ENCODE results near the gene TF.

The TF gene

DNA sequence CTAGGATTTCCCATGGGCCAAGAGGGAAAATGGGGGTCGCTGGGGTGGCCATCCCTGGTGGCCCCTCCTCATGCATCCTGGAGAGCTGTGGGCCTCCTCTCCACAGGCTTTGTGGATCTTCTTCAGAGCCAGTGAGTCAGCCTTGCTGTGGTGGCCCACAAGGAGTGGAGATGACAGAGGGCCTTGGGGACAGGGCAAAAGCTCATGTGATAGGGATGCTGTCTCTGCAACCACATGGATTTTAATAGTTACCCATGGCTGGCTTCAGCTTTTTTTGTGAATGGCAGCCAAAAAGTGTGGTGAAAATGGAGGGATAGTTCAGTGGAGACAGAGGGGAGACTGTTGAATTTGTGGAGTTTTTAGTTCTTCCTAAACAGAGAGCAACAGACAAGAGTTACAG is 1.2 kb downstream of the TF start:
- DNase-seq (ENCODE audit: low spot score), result no peak

DNA sequence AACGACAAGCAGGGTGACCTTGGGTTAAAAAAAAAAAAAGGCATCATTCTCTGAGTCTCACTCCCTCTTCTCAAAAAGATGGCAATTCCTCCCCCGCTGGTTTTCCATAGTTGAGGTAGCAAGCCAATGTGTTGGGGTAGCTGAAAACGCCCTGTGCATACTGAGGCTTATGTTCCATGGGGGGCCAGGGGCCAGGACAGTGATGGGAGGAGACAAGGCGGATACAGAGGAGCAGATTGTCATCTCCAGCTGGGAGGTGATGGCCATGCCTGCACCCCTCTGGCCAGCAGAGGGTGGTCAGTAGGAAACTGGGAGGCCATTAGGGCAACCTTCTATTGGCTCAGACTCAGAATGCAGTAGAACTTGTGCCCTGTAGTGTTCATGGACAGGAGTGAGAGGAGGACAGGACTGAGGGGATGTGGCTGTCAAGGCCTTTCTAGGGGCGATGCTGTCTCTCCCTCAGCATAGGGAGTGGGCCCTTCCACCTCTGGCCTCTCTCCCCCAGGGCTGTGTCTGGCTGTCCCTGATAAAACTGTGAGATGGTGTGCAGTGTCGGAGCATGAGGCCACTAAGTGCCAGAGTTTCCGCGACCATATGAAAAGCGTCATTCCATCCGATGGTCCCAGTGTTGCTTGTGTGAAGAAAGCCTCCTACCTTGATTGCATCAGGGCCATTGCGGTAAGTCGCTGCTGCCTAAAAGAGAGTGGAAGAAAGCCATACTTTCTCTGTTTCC is 1.9 kb downstream of the TF start:
- DNase-seq (ENCODE audit: low spot score), result no peak

GRCh38 chr3:133749427-133750258 is 3.5 kb downstream of the TF start:
- DNase-seq (ENCODE audit: low spot score), result no peak

DNA sequence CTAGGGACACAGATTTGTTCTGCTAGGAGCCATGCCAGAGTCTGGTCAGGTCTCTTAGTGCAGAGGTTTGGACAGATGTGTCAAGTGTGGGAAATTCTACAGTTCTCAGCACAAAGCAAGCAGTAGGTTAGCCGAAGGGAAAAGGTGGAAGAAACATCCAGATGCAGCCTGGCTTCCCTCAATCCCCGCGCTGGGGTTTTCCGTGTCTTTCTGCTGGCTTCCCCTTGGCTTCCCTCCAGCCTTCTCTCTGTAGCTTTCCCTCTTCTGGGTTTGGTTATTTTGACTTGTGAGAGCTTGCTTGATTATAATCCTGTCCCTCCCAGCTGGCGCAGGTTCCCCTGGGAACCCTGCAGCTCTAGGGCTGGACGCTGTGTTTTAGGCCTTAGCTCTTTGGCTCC is 4.1 kb downstream of the TF start:
- DNase-seq (ENCODE audit: low spot score), result no peak

GRCh38 chr3:133753107-133753778 is 7.0 kb downstream of the TF start:
- DNase-seq (ENCODE audit: low spot score), result no peak

DNA sequence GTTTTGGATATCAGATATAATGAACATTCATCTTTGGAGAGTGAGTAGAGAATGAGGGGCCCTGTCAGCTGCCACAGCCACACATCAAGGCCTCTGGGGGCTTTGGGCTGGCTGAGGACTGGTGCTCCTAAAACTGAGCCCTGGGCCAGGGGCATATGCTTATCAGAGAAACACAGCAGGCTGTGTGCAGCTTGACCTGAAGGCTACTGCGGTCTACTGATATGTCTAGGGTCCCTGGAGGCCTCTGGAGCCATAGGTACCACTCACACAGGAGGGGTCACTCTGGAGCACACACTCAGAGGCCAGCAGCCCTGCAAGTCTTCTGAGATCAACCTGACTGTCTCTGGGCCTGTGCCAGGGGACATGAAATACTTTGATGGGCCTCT is 7.6 kb downstream of the TF start:
- DNase-seq (ENCODE audit: low spot score), result no peak

DNA sequence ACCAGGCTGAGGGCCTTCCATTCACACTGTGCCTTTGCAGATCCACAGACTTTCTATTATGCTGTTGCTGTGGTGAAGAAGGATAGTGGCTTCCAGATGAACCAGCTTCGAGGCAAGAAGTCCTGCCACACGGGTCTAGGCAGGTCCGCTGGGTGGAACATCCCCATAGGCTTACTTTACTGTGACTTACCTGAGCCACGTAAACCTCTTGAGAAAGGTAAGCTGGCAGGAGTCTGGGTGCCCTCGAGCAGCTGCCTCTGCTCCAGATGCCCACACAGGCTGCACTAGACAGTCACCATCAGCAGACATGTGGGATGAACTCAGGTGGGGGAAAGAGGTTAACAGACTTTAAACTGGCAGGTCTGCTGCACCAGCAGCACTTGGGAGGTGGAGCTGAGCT is 8.3 kb downstream of the TF start:
- no peak for DNase-seq (ENCODE audit: low spot score)

DNA sequence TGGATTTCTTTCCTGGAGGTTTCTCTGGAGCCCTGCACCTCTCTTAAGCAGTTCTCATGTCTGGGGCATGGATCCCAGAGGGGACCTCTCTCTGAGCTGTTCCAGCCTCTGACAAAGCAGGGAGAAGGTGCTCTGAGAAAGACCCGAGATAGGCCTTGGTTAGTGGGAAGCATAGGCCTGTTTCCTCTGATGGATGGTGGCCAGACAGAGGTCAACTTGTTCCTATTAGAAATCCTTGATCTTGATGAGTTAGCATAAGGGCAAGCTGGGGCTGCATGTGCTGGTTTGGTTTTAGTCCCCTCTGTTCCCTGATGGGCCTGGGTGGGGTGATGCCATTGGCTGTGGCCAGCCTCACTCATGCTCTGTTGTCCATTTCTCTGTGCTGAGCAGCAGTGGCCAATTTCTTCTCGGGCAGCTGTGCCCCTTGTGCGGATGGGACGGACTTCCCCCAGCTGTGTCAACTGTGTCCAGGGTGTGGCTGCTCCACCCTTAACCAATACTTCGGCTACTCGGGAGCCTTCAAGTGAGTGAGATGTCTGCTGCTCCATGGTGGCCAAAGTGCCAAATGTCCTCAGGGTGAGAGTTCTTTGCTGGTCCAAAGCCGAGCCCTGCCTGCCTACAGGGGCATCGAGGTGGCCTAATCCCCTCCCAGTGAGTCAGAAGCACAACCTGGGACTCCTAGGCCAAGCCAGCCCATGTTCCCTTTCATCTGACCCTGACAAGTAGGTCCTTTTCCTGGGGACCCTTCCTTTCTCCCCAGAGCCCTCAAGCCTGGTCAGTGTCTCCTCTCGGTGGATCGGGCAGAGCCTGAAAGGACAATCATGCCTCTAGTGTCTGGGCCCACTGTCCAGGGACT is 9.0 kb downstream of the TF start:
- DNase-seq (ENCODE audit: low spot score), result no peak

GRCh38 chr3:133756716-133757694 is 10.8 kb downstream of the TF start:
- no peak for DNase-seq (ENCODE audit: low spot score)

DNA sequence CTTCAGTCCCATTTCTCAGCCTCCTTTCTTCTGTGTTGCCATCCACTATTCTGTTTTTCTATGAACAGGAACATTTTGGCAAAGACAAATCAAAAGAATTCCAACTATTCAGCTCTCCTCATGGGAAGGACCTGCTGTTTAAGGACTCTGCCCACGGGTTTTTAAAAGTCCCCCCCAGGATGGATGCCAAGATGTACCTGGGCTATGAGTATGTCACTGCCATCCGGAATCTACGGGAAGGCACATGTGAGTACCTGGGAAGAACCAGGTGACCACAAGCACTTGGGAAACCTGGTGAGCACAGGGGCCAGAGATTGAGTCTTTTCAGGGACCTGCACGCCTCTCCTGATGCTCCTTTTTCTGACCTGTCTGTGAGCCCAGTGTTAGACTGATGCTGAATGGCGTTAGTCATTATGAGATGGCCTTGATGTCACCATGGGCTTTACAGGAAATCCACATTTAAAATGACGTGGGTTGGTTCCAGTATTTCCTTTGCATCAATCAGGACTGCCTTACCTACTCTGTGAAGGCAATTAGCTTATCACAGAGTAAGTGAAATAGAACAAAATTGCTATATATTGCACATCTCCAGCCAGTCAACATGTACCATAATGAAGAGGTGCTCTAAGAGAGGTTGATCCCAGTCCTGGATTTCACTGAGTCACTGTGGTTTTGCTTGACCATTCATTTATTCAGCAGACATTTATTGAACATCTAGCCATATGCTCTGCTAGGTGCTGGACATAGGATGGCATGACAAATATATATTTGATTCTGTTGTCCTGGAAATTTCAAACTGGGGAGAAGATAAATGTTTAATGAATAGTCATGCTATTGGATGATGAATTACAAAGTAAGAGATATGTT is 11.7 kb downstream of the TF start:
- DNase-seq (ENCODE audit: low spot score), result no peak

GRCh38 chr3:133758568-133758928 is 12.4 kb downstream of the TF start:
- no peak for DNase-seq (ENCODE audit: low spot score)

GRCh38 chr3:133758964-133759739 is 13.0 kb downstream of the TF start:
- no peak for DNase-seq (ENCODE audit: low spot score)

DNA sequence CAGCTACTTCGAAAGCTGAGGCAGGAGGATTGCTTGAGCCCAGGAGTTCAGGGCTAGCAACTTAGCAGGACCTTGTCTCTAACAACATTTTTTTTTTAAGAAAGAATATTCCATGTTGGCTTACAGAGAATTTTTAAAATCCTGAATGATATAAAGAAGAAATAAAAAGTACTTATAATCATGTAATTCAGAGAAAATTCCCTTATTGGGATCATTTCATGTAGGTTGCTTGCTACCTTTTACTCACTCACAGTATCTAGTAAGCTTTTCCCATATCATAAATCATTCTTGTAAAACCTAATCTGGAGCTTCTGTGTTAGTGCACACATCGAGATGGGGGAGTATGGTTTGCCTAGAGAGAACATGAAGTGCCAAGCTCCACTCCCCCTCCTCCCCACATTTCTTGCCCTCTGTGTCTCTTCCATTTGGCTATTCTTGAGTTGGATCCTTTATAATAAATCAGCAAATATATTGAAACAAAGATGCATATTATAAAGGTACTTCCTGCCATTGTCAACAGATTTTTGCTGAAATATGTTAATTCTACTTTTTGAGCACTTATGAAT is 13.6 kb downstream of the TF start:
- DNase-seq (ENCODE audit: low spot score), result no peak

DNA sequence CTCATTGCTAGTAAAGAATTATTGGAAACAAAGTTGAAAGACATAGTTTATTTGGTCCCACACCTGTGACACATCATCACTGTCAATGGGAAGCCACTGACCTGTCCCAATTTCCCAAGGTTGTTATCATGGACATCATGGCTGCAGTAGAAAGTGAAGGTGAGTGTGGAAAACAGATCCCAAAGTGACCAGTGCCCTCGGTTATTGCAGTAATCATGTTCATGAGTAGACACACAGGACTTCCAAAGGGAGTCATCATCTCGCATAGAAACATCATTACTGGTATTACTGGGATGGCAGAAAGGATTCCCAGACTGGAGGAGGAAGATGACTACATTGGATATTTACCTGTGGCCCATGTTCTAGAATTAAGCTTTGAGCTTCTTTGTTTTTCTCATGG is 14.7 kb downstream of the TF start:
- no peak for DNase-seq (ENCODE audit: low spot score)

DNA sequence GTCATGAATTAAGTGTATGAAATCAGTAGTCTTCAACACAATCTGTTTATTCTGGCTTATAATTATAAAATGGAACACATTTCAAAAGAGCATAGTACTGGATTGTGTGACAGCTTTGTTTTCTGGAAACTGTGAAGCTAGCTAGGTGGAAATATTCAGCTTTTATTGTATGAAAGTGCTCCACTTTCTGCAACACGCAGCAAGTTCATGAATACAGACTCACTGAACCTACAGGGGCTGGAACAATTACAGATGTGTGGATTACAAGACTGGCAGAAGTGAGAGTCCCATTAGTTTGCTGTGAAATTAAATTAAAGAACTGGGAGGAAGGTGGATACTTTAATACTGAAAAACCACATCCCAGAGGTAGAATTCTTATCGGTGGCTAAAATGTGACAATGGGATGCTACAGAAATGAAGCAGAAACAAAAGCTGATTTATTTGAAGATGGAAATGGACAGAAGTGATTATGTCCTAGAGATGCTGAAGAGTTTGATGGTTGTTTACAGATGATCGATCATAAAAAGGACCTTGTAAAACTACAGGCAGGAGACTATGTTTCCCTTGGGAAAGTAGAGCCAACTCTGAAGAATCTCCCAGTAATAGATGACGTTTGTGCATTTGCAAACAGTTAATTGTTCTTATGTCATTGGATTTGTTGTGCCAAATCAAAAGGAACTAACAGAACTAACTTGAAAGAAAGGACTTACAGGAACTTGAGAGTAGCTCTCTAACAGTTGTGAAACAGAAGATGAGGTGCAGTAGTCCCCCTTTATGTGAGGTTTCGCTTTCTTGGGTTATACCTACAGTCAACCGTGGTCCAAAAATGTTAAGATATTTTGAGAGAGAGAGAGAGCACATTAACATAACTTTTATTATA is 15.7 kb downstream of the TF start:
- no peak for DNase-seq (ENCODE audit: low spot score)

DNA sequence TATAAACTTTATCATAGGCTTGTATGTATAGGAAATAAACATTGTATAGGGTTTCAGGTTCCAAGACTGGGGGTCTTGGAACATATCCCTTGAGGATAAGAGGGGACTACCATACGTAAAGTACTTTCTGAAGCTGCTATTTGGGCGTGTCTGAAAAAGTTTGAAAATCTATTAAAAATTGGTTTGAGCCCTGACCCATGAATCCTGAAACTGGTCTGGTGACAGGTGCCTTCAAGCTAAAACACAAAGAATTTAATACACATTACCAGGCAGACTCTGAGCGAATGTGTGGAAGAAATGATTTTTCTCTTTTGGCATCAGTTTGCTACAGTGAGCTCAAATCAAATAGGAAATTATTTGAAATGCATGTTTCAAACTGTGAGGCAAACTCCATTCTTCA is 16.3 kb downstream of the TF start:
- no peak for DNase-seq (ENCODE audit: low spot score)

- no peak for DNase-seq (ENCODE audit: low spot score)
Observed at GRCh38 chr3:133763797-133764683, 17.8 kb downstream of the TF start.
